NCI-H187 (cell line): ENCODE results near the gene CSMD2.

Experiments
- DNase-seq, 2 experiments: peaks; one replicate each; lab custom pipeline; 2025; lab: John Stamatoyannopoulos, UW

CSMD2 gene

GRCh38 chr1:33960188-33960895 lies 204.7 kb downstream of the CSMD2 start:
- no peak for DNase-seq

GRCh38 chr1:33957854-33958253 lies 207.2 kb downstream of the CSMD2 start:
- no peak for DNase-seq

GRCh38 chr1:33955096-33955495 lies 209.9 kb downstream of the CSMD2 start:
- DNase-seq, result no peak

GRCh38 chr1:33949570-33949969 lies 215.5 kb downstream of the CSMD2 start:
- DNase-seq, result no peak

- DNase-seq, result no peak
These were observed 216.7 kb downstream of the CSMD2 start for GRCh38 chr1:33948291-33948690.

GRCh38 chr1:33946836-33947235 lies 218.2 kb downstream of the CSMD2 start:
- no peak for DNase-seq

- DNase-seq, result no peak
These were observed 220.2 kb downstream of the CSMD2 start for GRCh38 chr1:33944846-33945245.

GRCh38 chr1:33943978-33944377 lies 221.1 kb downstream of the CSMD2 start:
- no peak for DNase-seq

GRCh38 chr1:33932871-33933270 lies 232.2 kb downstream of the CSMD2 start:
- DNase-seq, result no peak

- DNase-seq, result peak in 1 of 2 experiments; percentile 4
These were observed 233.9 kb downstream of the CSMD2 start for GRCh38 chr1:33931111-33931475.

- DNase-seq, result no peak
These were observed 234.5 kb downstream of the CSMD2 start for GRCh38 chr1:33930346-33931110.

GRCh38 chr1:33928251-33928650 lies 236.8 kb downstream of the CSMD2 start:
- DNase-seq, result no peak

GRCh38 chr1:33927721-33928120 lies 237.3 kb downstream of the CSMD2 start:
- DNase-seq, result no peak

- DNase-seq, result no peak
These were observed 239.4 kb downstream of the CSMD2 start for GRCh38 chr1:33925586-33925985.

- DNase-seq, result no peak
These were observed 243.7 kb downstream of the CSMD2 start for GRCh38 chr1:33921281-33921680.

GRCh38 chr1:33918368-33918767 lies 246.7 kb downstream of the CSMD2 start:
- no peak for DNase-seq

- DNase-seq, result no peak
These were observed 248.2 kb downstream of the CSMD2 start for GRCh38 chr1:33916786-33917185.

- no peak for DNase-seq
These were observed 250.5 kb downstream of the CSMD2 start for GRCh38 chr1:33914531-33914930.

- no peak for DNase-seq
These were observed 256.6 kb downstream of the CSMD2 start for GRCh38 chr1:33908324-33908956.

- DNase-seq, result no peak
These were observed 258.9 kb downstream of the CSMD2 start for GRCh38 chr1:33906156-33906555.

- no peak for DNase-seq
These were observed 259.8 kb downstream of the CSMD2 start for GRCh38 chr1:33905241-33905640.

- no peak for DNase-seq
These were observed 261.8 kb downstream of the CSMD2 start for GRCh38 chr1:33903210-33903589.
